Fibroblast of skin of right biceps (primary cell): Measurements from ENCODE around the gene OTOA.
"Not testable (repeated sequence)": the region's sequence is repeated elsewhere in the genome, so short reads cannot be mapped to it uniquely, and the experiment has no call there.

Experiments
- DNase-seq: peaks from one replicate; pipeline ENCODE4 v3.0.0-alpha.2; 2013

The OTOA gene

GRCh38 chr16:21727344-21727743, 63.6 kb downstream of the OTOA start:
- no peak for DNase-seq

DNA sequence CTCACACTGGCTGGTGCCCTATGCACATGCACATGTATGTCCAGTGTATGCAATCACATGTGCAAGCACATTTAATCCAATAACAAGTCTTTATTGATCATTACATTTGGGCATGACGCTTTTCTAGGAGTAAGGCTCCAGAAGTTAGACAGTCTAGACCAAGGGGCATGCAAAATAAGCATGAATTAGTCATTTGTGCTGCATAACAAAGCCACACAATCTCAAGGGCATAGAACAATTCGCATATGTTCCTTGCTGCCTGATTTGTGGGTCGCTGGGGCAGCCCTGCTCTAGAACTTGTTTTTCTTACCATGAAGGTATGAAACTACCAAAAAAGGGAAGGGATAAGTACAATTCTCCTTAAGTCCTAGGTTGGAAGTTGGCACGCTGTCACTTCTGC, 67.5 kb downstream of the OTOA start:
- DNase-seq: not testable (repeated sequence)

DNA sequence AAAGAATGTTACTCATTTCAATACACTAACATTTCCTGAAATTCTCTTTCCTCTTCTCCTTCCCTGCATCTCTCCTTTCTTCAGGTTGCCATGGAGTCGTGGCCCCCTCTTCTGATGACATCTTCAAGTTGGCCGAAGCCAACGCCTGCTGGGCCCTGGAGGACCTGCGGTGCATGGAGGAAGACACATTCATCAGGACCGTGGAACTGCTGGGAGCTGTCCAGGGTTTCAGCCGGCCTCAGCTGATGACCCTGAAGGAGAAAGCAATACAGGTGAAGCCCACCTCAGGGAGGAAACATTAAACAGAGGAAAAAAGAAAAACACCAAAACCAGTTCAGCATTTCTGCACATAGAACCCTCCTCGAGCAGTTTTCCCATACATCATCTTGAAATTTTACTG, 76.9 kb downstream of the OTOA start:
- not testable (repeated sequence) for DNase-seq

DNA sequence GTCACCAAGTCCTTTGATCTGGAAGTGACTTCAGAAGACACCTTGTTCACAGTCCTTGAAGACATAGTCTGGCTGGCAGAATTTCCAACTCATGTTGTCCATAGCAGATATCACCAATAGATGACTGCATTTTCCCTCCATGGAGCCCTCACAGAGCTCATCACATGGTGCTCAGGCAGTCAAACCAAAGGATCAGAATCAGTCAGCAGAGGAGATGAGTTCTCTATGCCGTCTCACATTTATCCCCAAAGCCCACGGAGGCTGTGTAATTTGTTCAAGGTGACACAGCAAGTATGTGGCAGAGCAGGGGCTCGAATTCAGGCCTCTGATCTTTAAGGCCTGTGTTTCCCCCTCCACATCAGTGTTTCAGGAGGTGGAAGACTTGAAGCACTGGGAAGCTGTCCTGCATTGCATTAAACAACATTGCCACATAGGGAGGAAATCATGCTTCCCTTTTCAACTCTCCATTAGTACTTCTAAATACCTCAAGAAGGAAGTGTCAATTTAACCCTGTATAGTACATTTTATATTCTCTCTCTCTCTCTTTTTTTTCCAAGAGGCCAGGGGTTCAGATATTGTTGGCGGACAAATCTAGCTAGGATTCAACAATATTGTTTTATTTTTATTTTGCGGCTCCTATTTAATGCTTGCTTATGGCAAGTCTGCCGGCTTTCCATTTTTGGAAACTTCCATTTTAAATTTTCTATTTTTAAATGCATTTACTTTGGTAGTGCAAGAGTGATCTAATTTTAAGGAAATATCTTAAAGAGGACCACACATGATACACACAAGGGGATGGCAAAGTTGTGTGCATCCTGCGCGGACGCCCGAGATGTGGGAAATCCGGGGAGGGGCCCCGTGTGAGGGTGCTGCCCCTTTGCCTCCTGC, 92.7 kb downstream of the OTOA start:
- DNase-seq: not testable (repeated sequence)

GRCh38 chr16:21757080-21757671, 93.4 kb downstream of the OTOA start:
- DNase-seq: not testable (repeated sequence)

- not testable (repeated sequence) for DNase-seq
These were observed 104.5 kb downstream of the OTOA start for GRCh38 chr16:21768280-21768679.

DNA sequence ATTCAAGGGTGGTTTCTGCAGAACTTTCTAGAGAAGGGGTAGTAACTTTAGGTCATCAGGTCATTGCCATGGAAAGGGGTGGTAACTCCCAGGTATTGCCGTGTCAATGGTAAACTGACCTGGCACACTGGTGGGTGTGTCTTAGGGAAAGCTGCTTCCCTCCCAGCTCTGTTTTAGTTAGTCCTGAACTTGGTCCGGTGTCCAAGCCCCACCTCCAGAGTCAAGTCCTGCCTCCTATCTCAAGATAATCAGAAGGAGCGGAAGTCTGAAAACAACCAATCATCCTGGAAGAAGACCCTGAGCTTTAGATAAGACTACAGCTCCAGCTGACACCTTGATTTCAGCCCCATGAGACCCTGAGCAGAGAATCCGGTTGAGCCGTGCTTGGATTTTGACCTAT, 105.0 kb downstream of the OTOA start:
- not testable (repeated sequence) for DNase-seq

- DNase-seq: peak; percentile 86
These were observed 105.5 kb downstream of the OTOA start for GRCh38 chr16:21769284-21769683.

- not testable (repeated sequence) for DNase-seq
These were observed 106.8 kb downstream of the OTOA start for GRCh38 chr16:21770584-21770983.

GRCh38 chr16:21772547-21773206, 108.9 kb downstream of the OTOA start:
- not testable (repeated sequence) for DNase-seq

DNA sequence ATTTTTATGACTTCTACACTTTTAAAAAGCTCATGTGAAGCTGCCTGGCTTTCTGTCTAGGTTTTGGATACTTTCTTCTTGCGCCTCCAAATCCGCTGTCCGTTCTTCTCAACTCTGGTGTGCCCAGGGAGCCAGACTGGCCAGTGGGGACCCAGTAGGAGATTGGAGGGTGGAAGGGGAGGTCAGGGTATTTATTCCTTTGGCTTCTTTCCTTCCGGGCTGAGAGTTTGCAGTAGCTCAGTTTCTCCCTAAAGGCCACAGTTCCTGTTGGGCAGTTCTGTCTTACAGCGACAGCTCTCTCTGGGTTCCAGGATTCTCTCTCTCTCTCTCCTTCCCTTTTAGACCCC, 109.4 kb downstream of the OTOA start:
- not testable (repeated sequence) for DNase-seq

GRCh38 chr16:21780525-21780924, 116.8 kb downstream of the OTOA start:
- DNase-seq: not testable (repeated sequence)

GRCh38 chr16:21790506-21790905, 126.7 kb downstream of the OTOA start:
- DNase-seq: not testable (repeated sequence)

DNA sequence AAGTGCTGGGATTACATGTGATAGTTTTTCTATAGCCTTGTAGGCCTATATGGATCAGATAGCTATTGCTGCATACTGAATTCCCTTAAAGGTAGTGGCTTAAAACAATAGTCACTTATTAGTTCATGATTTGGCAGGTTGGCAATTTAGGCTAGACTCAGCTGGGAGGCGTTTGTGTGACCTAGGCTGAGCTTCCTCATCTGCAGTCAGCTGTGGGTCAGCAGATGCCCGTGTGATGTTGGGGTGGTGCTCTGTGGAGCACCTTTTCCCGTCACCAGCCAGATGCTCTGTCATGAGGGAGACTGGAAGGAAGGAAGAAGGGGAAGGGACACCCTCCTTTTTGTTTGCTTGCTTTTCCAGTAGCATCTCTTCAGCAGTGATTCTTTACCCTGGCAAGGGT, 129.5 kb downstream of the OTOA start:
- not testable (repeated sequence) for DNase-seq

DNA sequence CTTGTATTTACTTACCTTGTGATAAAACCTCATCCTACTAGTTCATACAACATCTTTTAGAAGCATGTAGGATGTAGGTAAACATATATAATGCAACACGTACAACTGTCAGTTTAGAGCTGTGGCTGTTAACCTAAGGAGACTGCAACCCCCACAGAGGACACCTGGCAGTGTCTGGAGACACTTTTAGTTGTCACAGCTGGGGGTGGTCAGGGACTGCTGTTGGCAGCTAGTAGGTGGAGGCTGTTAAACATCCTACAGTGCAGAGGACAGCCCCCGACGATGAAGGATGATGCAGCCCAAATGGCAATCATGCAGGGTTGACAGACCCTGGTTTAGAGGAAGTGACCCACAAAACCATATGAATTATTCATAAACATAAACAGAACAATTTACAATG, 134.8 kb downstream of the OTOA start:
- DNase-seq: not testable (repeated sequence)

- DNase-seq: peak; percentile 28
These were observed 138.0 kb downstream of the OTOA start for GRCh38 chr16:21801538-21802374.

DNA sequence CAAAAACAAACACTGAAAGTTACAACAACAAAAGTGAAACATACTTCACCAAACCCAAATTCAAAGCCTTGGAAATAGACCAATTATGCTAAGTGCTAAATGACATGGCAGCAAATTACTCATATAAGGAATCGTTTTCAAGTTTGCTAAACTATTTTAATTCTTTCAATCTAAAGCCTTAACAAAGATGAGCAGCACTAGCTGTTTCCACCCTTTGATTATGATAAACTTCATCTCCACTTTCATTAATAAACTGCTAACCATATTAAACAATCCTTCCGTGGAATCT, 138.6 kb downstream of the OTOA start:
- DNase-seq: not testable (repeated sequence)
